Transverse colon (tissue), 3 donors: ENCODE data around the gene TRIM27.

Experiments used
- EP300 ChIP-seq: sonication (generic); formaldehyde crosslinking; IDR thresholded peaks from one replicate; pipeline ENCODE4 v1.6.1; 2017; ENCODE audit warnings: antibody characterized with exemption, low read depth
- POLR2AphosphoS5 ChIP-seq, 3 donors: sonication (generic); formaldehyde crosslinking; IDR thresholded peaks; one replicate each; pipeline ENCODE4 v1.6.1; 2016; ENCODE audit warnings: antibody characterized with exemption in 3 of 3

GRCh38 chr6:28914941-28915340, 8.8 kb downstream of the TRIM27 start:
- TF ChIP-seq POLR2AphosphoS5 (IDR thresholded peaks at IDR 0.05) (no peak), EP300 (no peak)
